ENCODE results near the gene MITF. TPM values are rescaled to one million over a fixed set of nuclear protein-coding genes. Genes with fewer than 3 reads are reported as not detected.

The MITF gene
- polyA plus RNA-seq, 1 of the 3 experiments (the other 2 are of a cell fraction) = 1.7 TPM

- POLR2A ChIA-PET = no interaction called here
- no peak overlapping the region for H3K9ac ChIP-seq
- 86% methylated on average over 7 of the region's 7 CpGs for WGBS (ENCODE audit: low lambda C conversion rate)
Measured at GRCh38 chr3:69959581-69959980, 220.3 kb downstream of the MITF start.

More at GRCh38 chr3:69959581-69959980, 220.3 kb downstream of the MITF start:
- no peaks in the 10 kb centered on the region for H3K36me3 ChIP-seq (replicated peaks in 1 of 2; ENCODE audit: control insufficient read depth in 1 of 2, insufficient read depth in 2 of 2, low read length in 1 of 2)
- no peak overlapping the region for H3K27ac ChIP-seq (ENCODE audit: low read depth in 2 of 2, low read length in 1 of 2)
- H2AFZ ChIP-seq (ENCODE audit: low read depth) = no peak overlapping the region
- H3K27me3 ChIP-seq (ENCODE audit: insufficient read depth) = no peaks in the 10 kb centered on the region
- H3K79me2 ChIP-seq (ENCODE audit: insufficient read depth) = no peaks in the 10 kb centered on the region
- no peaks in the 10 kb centered on the region; a peak in 1 of 4 replicates for H3K4me1 ChIP-seq (ENCODE audit: control insufficient read depth in 1 of 2, insufficient read depth in 2 of 2, low read depth in 1 of 2, low read length in 1 of 2)
- CTCF ChIA-PET = no interaction called here
- H3K9me2 ChIP-seq = no peaks in the 10 kb centered on the region
- H3K9me3 ChIP-seq = no peaks in the 10 kb centered on the region
- TF ChIP-seq YY1 (IDR thresholded peaks at IDR 0.05; ENCODE audit: low read depth) (no peak), RXRA (IDR thresholded peaks at IDR 0.05; ENCODE audit: borderline replicate concordance, low read depth) (no peak), EZH2phosphoT487 (IDR thresholded peaks at IDR 0.05; ENCODE audit: borderline replicate concordance, low read depth) (no peak), FOSL2 (IDR thresholded peaks at IDR 0.05; ENCODE audit: borderline replicate concordance, low read depth) (no peak), FOXJ3 (CRISPR knock-in tag; IDR thresholded peaks at IDR 0.05) (no peak), NFIC (IDR thresholded peaks at IDR 0.05; ENCODE audit: borderline replicate concordance) (no peak), TCF12 (IDR thresholded peaks at IDR 0.05) (no peak), SIN3A (IDR thresholded peaks at IDR 0.05; ENCODE audit: borderline replicate concordance, low read depth, low read length) (no peak), NRF1 (IDR thresholded peaks at IDR 0.05; ENCODE audit: low read depth, low read length) (no peak), ZBTB33 (IDR thresholded peaks at IDR 0.05; ENCODE audit: borderline replicate concordance, low read depth) (no peak), MXI1 (IDR thresholded peaks at IDR 0.05; ENCODE audit: low read depth, low read length) (no peak), USF2 (IDR thresholded peaks at IDR 0.05; ENCODE audit: borderline replicate concordance, low read depth, low read length) (no peak), TEAD4 (IDR thresholded peaks at IDR 0.05; ENCODE audit: borderline replicate concordance, insufficient read depth) (no peak), RFX5 (IDR thresholded peaks at IDR 0.05; ENCODE audit: low read length) (no peak), PBX3 (IDR thresholded peaks at IDR 0.05) (no peak), CHD2 (IDR thresholded peaks at IDR 0.05; ENCODE audit: low read length, partially characterized antibody) (no peak), SMC3 (IDR thresholded peaks at IDR 0.05; ENCODE audit: low read depth, low read length) (no peak), JUND (IDR thresholded peaks at IDR 0.05) (no peak), FOXM1 (IDR thresholded peaks at IDR 0.05; ENCODE audit: low read depth) (no peak), USF1 (IDR thresholded peaks at IDR 0.05; ENCODE audit: borderline replicate concordance, low read depth) (no peak)
- H3K4me2 ChIP-seq = no peak overlapping the region
- no peak for DNase-seq
- H3F3A ChIP-seq (replicated peaks; ENCODE audit: insufficient read depth) = no peaks in the 10 kb centered on the region
- no peak overlapping the region for H3K4me3 ChIP-seq (ENCODE audit: low read depth in 2 of 2, low read length in 1 of 2)
- H4K20me1 ChIP-seq (ENCODE audit: insufficient read depth) = no peaks in the 10 kb centered on the region
